Astrocyte of the spinal cord (primary cell): ENCODE results near the gene BAIAP2.

Source experiments
- DNase-seq: peaks from one replicate; pipeline ENCODE4 v3.0.0; 2011; ENCODE audit warnings: low read depth, low spot score
- H3K4me3 ChIP-seq: 2 replicates; pipeline ENCODE4 v1.5.1; 2011; ENCODE audit warnings: low read depth, mild to moderate bottlenecking, low read length, moderate library complexity
- in situ Hi-C: cut with HindIII; loops from 2 replicates; pipeline ENCODE4 v1.10.0; 2017; ENCODE audit warnings: low sequenced_read_pairs
- TF ChIP-seq, protein P1 (sequence below): IDR thresholded peaks from 2 replicates; pipeline ENCODE4 v1.5.1; 2012; ENCODE audit warnings: low read depth, mild to moderate bottlenecking, low read length, inconsistent platforms

Gene BAIAP2

DNA sequence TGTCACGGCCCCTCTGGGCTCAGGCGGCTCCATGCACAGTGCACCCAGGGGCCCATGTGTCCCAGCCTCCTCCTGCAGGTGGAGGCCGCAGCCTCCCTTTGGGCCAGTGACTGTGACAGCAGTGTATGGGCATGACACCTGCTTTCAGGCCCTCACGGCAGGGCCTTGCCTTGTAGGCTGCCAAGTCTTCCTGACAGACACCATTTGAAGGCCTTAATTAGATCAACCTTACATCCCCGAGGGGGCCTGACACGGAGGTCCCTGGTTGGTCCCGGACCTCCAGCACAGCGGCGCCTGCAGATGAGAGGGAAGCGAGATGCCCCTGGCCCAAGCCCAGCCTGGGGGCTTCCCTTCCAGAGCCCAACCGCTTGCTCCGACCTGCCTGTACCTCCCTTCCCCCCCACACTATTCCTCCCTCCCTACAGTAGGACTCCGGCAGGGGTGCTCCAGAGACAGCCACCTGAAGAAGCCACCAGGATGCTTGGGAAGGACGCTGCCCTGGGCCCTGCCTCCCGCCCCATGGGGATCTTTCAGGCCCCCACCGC, 31.9 kb downstream of the BAIAP2 start:
- no peak for DNase-seq
- in situ Hi-C loops, result no loop called here
- no peak overlapping the region for H3K4me3 ChIP-seq
- TF ChIP-seq, protein P1, sequence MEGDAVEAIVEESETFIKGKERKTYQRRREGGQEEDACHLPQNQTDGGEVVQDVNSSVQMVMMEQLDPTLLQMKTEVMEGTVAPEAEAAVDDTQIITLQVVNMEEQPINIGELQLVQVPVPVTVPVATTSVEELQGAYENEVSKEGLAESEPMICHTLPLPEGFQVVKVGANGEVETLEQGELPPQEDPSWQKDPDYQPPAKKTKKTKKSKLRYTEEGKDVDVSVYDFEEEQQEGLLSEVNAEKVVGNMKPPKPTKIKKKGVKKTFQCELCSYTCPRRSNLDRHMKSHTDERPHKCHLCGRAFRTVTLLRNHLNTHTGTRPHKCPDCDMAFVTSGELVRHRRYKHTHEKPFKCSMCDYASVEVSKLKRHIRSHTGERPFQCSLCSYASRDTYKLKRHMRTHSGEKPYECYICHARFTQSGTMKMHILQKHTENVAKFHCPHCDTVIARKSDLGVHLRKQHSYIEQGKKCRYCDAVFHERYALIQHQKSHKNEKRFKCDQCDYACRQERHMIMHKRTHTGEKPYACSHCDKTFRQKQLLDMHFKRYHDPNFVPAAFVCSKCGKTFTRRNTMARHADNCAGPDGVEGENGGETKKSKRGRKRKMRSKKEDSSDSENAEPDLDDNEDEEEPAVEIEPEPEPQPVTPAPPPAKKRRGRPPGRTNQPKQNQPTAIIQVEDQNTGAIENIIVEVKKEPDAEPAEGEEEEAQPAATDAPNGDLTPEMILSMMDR, result no peak

GRCh38 chr17:81067391-81067811, 32.5 kb downstream of the BAIAP2 start:
- H3K4me3 ChIP-seq, result no peak overlapping the region
- DNase-seq, result peak; percentile 39
- TF ChIP-seq, protein P1, result no peak
- in situ Hi-C loops, result no loop called here

GRCh38 chr17:81068411-81069134, 33.6 kb downstream of the BAIAP2 start:
- no peak overlapping the region for H3K4me3 ChIP-seq
- TF ChIP-seq, protein P1, result no peak
- no peak for DNase-seq
- in situ Hi-C loops, result no loop called here

DNA sequence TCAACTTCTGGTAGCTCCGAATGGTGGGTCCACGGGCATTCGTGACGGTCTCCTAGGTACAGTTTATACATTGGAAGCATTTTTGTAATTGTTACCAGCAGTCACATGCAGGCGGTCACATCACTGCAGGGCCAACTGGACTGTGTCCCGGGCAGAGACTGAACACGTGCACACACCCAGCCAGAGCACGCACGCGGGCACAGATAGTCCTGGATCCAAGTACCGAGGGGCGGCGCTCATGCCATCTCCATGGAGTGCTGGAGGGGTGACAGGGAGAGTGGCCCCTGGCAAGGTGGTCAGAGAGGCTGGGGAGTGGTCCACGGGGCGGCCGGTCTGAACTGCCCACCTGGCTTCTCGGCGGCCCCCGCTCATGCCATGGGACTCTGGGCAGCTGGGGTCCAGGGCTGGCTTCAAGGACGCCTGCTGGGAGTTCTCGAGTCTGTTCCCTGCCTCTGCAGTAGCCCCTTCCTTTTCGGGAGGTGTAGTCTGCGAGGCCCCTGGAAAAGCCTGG, 34.2 kb downstream of the BAIAP2 start:
- no peak overlapping the region for H3K4me3 ChIP-seq
- TF ChIP-seq, protein P1, result no peak
- DNase-seq, result no peak
- in situ Hi-C loops, result no loop called here

DNA sequence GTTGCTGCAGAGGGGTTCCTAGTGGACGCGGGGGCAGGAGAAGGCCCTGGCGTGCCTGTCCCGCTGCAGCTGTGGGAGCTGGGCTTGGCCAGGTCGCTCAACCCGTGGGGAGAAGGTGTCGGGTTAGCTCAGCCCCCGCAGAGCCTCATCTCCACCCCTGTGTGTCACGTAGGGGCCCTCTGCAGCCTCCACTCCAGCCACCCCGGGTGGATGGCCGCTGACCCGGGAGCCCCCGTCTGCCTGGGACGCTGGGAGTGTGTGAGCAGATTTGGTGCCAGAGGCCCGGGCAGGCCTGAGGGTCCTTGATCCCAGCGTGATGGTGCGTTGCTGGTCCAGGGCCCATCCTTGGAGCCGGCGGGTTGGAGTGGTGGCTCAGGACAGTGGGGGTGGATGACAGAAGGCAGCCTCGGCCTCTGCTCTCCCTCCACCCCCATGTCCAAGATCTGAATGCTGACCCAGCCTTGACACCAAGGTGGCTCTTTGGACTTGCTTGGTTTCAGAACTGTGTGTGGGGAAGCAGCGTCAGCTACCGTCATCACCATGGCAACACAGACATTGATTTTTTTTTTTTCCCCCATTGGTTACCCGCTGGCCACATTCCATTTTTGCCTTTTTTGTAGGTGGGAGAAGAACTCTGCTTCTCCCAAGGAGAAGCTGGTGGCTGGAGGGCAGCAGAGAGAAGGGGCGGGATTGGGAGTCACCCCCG, 35.7 kb downstream of the BAIAP2 start:
- TF ChIP-seq, protein P1, result no peak
- in situ Hi-C loops, result no loop called here
- H3K4me3 ChIP-seq, result no peak overlapping the region
- no peak for DNase-seq

DNA sequence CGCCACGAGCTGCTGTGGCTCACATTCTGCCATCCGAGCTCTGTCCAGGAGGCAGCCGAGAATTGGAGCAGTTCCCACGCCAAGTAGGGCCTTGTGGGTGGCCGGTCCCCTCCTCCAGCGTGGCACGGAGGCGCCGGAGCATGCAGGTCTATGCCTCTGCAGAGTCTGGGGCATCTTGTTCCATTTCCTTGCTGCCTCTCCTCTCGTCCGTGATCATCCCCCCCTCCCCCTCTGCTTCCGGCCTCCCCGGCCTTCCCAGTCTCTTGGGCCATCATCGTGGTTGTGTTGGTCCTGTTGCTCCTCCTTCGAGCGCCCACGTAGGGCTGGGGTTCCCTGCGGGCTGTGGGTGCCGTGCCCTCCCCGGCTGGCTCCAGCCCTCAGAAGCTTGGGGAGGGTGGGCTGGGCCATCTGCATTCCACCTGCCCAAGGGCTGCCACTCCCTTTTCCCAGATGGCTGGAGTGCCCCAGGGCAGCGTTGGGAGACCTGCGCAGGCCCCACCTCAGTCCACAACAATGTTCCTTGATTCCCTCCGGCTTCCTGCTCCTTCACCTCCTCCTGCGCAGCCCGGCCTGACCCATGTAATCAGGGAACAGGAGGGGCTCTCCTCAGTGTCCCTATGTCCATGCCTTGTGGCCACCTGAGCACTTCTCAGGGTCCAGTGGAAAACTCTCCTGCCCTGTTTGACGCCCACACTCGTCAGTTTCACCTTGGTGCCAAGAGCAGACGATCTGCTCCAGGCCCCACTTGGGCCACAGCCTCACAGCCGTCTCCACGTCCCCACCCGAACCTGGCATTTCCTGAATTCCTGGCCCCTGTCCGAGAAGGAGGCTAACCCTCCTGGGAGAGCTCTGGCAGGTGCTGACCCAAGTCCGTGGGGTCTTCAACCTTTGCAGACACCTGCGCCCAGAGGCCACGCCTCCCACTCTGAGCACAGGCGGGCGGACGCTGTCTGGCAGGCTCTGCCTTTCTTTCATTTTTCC, 37.1 kb downstream of the BAIAP2 start:
- TF ChIP-seq, protein P1, result no peak

More for the DNA sequence above, 37.1 kb downstream of the BAIAP2 start:
- in situ Hi-C loops, result no loop called here
- no peak for DNase-seq
- no peak overlapping the region for H3K4me3 ChIP-seq
